Esophagus muscularis mucosa (tissue), 4 donors: ENCODE data around the gene TBC1D9. TPM values are rescaled to one million over a fixed set of nuclear protein-coding genes. Genes with fewer than 3 reads are reported as not detected.
A peak's percentile ranks its signal among the peaks of the same experiment; 100 is the strongest.
"Not testable (repeated sequence)": the region's sequence is repeated elsewhere in the genome, so short reads cannot be mapped to it uniquely, and the experiment has no call there.

Source experiments
- DNase-seq: peaks from one replicate; pipeline ENCODE4 v3.0.0-alpha.2; 2017; ENCODE audit errors: extremely low spot score
- H3K27ac ChIP-seq, 4 donors: fragments of 200-600 bp; sonication (generic); replicated peaks in 1 of 4; 1 replicate in 3 of 4; 2 replicates in 1 of 4; pipeline ENCODE4 v1.5.1; 2016 to 2019; ENCODE audit warnings: mild to moderate bottlenecking in 1 of 4
- H3K27me3 ChIP-seq, 4 donors: fragments of 200-600 bp; sonication (generic); one replicate each; pipeline versions ENCODE4 v1.5.1 to v1.6.0; 2016 to 2019
- H3K36me3 ChIP-seq, 4 donors: fragments of 200-600 bp; sonication (generic); one replicate each; pipeline ENCODE4 v1.5.1; 2016 to 2019
- H3K4me1 ChIP-seq, 4 donors: fragments of 200-600 bp; sonication (generic); one replicate each; pipeline ENCODE4 v1.5.1; 2016 to 2019
- H3K4me3 ChIP-seq, 4 donors: fragments of 200-600 bp; sonication (generic); 1 replicate in 2 of 4; 2 replicates in 2 of 4; pipeline ENCODE4 v1.5.1; 2016 to 2019; ENCODE audit warnings: mild to moderate bottlenecking in 4 of 4, moderate library complexity in 1 of 4
- H3K9me3 ChIP-seq, 4 donors: fragments of 200-600 bp; sonication (generic); 1 replicate in 3 of 4; 2 replicates in 1 of 4; pipeline ENCODE4 v1.5.1; 2016 to 2019
- EP300 ChIP-seq: sonication (generic); formaldehyde crosslinking; IDR thresholded peaks from one replicate; pipeline ENCODE4 v1.6.1; 2017; ENCODE audit warnings: antibody characterized with exemption
- POLR2A ChIP-seq: fragments of 450-650 bp; IDR thresholded peaks from one replicate; pipeline ENCODE4 v1.6.1; 2017; ENCODE audit warnings: antibody characterized with exemption, moderate library complexity, mild to moderate bottlenecking, low read depth
- POLR2AphosphoS5 ChIP-seq, 2 donors: sonication (generic); formaldehyde crosslinking; IDR thresholded peaks; one replicate each; pipeline ENCODE4 v1.6.1; 2017; ENCODE audit warnings: antibody characterized with exemption in 2 of 2
- WGBS: methylation state at CpG from one replicate; pipeline ENCODE4 v1.1.5; 2018; 5-methylcytosine and 5-hydroxymethylcytosine counted together
- intact Hi-C: fragments of 100-400 bp; cut with DNase I; formaldehyde crosslinking; loops from one replicate; pipeline ENCODE4 v1.15.1; 2023
- total RNA-seq, 4 donors: library from RNA; depleted of rRNA; stranded (reverse); fragments of >200 nt; gene quantifications; one replicate each; pipeline versions ENCODE4 v1.1.0 to v1.2.1, GENCODE V29; 2016
- TF ChIP-seq, protein P1 (sequence below), 3 experiments: fragments of 200-600 bp in 2 of 3; fragments of 450-650 bp in 1 of 3; sonication (generic) in 2 of 3; IDR thresholded peaks; one replicate each; pipeline ENCODE4 v1.5.1; 2017 to 2019; ENCODE audit warnings: antibody characterized with exemption in 3 of 3, mild to moderate bottlenecking in 2 of 3, moderate library complexity in 1 of 3

The TBC1D9 gene
- total RNA-seq, 4 donors from 2014 or later, result 15.4 to 23.8 (median 21.3) TPM

DNA sequence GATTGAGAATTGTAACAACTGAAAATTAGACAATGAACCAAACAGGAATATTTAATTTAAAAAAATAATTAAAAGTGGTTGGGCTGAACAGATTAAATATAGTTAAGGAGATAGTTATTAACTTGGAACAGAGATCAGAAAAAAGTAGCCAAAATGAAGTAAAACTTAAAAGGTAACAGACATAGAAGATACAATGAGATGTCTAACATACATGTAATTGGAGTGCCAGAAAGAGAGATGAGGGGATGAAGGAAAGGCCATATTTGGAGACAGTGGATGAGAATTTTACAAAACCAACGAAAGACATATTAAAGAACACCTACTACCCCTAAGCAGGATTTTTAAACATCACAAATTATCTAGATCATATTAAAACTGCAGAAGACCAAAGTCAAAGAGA is 8.0 kb downstream of the TBC1D9 start:
- Histone ChIP-seq H3K36me3 (no peaks in the 10 kb centered on the region), H3K4me1 (peaks cover 9 to 15% (median 12%) of the 10 kb centered on the region in 4 donors), H3K4me3 (no peak overlapping the region), H3K9me3 (no peaks in the 10 kb centered on the region), H3K27me3 (no peaks in the 10 kb centered on the region), H3K27ac (no peak overlapping the region)
- WGBS, result 94% methylated on average over 1 of the region's 1 CpG
- no peak for DNase-seq
- TF ChIP-seq POLR2A (no peak), EP300 (no peak), POLR2AphosphoS5 (IDR thresholded peaks at IDR 0.05) (no peak)
- TF ChIP-seq, protein P1, sequence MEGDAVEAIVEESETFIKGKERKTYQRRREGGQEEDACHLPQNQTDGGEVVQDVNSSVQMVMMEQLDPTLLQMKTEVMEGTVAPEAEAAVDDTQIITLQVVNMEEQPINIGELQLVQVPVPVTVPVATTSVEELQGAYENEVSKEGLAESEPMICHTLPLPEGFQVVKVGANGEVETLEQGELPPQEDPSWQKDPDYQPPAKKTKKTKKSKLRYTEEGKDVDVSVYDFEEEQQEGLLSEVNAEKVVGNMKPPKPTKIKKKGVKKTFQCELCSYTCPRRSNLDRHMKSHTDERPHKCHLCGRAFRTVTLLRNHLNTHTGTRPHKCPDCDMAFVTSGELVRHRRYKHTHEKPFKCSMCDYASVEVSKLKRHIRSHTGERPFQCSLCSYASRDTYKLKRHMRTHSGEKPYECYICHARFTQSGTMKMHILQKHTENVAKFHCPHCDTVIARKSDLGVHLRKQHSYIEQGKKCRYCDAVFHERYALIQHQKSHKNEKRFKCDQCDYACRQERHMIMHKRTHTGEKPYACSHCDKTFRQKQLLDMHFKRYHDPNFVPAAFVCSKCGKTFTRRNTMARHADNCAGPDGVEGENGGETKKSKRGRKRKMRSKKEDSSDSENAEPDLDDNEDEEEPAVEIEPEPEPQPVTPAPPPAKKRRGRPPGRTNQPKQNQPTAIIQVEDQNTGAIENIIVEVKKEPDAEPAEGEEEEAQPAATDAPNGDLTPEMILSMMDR (IDR thresholded peaks at IDR 0.05), result no peak
- intact Hi-C loops, result no loop called here

DNA sequence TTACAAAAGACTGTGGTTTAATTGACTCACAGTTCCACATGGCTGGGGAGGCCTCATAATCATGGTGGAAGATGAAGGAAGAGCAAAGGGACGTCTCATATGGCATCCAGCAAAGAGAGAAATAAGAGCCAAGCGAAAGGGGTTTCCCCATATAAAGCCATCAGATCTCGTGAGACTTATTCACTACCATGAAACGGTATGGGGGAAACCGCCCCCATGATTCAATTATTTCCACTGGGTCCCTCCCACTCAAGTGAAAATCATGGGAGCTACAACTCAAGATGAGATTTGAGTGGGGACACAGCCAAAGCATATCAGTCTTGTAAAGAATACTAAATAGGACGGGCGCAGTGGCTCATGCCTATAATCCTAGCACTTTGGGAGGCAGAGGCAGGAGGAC is 9.6 kb downstream of the TBC1D9 start:
- 92% methylated on average over 7 of the region's 7 CpGs for WGBS
- H3K27ac ChIP-seq, H3K36me3 ChIP-seq, intact Hi-C loops, H3K9me3 ChIP-seq, H3K27me3 ChIP-seq, H3K4me3 ChIP-seq, DNase-seq: not testable (repeated sequence)
- peaks cover 22 to 27% (median 26%) of the 10 kb centered on the region in 4 donors for H3K4me1 ChIP-seq

- H3K4me1 ChIP-seq, result peaks cover 22 to 31% (median 28%) of the 10 kb centered on the region in 4 donors
- H3K27ac ChIP-seq, result no peak overlapping the region
- H3K27me3 ChIP-seq, result no peaks in the 10 kb centered on the region
- no peaks in the 10 kb centered on the region for H3K9me3 ChIP-seq
- no peak for TF ChIP-seq EP300
- TF ChIP-seq, protein P1 (IDR thresholded peaks at IDR 0.05), result no peak
- TF ChIP-seq POLR2AphosphoS5 (IDR thresholded peaks at IDR 0.05), result no peak
- no peak for TF ChIP-seq POLR2A
- WGBS, result 100% methylated on average over 3 of the region's 3 CpGs
- intact Hi-C loops, result no loop called here
- H3K4me3 ChIP-seq, result no peak overlapping the region
- H3K36me3 ChIP-seq, result no peaks in the 10 kb centered on the region
- DNase-seq, result no peak
Measured at GRCh38 chr4:140744421-140744820, 11.8 kb downstream of the TBC1D9 start.

DNA sequence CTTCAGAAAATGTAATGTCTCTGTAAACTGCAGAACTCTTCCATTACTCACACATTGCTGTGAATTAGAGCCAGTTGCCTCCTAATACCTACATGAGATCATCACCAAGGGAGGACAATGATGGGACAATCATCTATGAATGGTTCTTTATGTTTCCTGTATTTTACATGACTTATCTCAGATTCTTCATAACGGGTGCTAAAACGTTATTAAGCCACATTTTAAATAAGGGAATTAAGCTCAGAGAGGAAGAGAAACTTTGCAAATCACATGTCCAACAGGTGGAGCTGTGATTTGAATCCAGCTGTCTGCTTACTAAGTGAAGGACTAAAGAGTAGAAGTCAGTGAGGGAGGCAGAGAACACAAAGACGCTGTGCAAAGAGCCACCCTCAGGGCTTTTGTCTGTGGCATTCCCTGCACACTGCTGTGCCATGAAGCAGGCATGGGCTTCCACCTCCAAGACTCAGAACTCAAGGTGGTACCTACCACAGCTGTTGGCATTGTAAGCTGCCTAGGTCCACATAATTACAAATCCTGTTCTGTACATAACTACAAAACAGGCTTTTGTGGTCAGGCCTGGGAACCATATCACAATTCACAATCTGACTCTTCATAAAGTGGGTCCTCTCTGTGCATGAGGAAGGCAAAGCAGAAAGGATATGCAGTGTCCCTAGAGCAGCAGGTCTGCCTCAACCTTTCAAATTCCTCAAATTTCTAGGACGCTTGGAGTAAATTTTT is 12.8 kb downstream of the TBC1D9 start:
- Histone ChIP-seq H3K9me3 (no peaks in the 10 kb centered on the region), H3K27ac (no peak overlapping the region), H3K36me3 (no peaks in the 10 kb centered on the region), H3K4me1 (peaks cover 22 to 31% (median 29%) of the 10 kb centered on the region in 4 donors), H3K27me3 (no peaks in the 10 kb centered on the region), H3K4me3 (no peak overlapping the region)
- intact Hi-C loops, result no loop called here
- WGBS, result 18% methylated on average over 4 of the region's 4 CpGs
- no peak for DNase-seq
- TF ChIP-seq POLR2AphosphoS5 (IDR thresholded peaks at IDR 0.05), result no peak
- TF ChIP-seq, protein P1 (IDR thresholded peaks at IDR 0.05), result peak in 1 of 3 experiments; percentile 23

DNA sequence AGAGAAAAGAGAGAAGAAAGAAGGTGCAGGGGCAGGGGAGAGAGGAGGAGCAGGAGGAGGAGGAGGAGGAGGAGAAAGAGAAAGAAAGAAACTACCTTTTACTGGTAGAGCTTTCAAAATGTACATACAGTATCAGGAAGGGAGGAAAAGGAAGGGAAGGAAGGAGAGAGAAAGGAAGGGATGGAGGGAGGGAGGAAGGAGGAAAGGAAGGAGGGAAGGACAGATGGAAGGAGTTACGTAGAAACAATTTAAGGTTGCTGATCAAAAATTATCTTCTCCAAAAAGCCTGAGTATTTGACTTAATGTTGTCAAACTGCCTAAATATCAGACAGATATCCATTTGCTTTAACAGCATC is 13.4 kb downstream of the TBC1D9 start:
- H3K27me3 ChIP-seq, result no peaks in the 10 kb centered on the region
- TF ChIP-seq POLR2AphosphoS5 (IDR thresholded peaks at IDR 0.05) (no peak), EP300 (no peak), POLR2A (no peak)
- TF ChIP-seq, protein P1 (IDR thresholded peaks at IDR 0.05), result no peak
- no peak overlapping the region for H3K4me3 ChIP-seq
- H3K4me1 ChIP-seq, result peaks cover 22 to 31% (median 30%) of the 10 kb centered on the region in 4 donors
- WGBS, result 81% methylated on average over 1 of the region's 1 CpG
- H3K9me3 ChIP-seq, result no peaks in the 10 kb centered on the region
- intact Hi-C loops, result no loop called here
- no peak for DNase-seq
- H3K36me3 ChIP-seq, result no peaks in the 10 kb centered on the region
- no peak overlapping the region for H3K27ac ChIP-seq
